Kidney epithelial cell (primary cell): ENCODE measurements around the gene WASHC4. TPM values are rescaled to one million over a fixed set of nuclear protein-coding genes. Genes with fewer than 3 reads are reported as not detected.
A peak's percentile ranks its signal among the peaks of the same experiment; 100 is the strongest.

Experiments
- DNase-seq: peaks from one replicate; pipeline ENCODE4 v3.0.0-alpha.2; 2010; ENCODE audit warnings: low read depth
- H3K27me3 ChIP-seq: 2 replicates; pipeline ENCODE4 v1.6.0; 2011; ENCODE audit warnings: low read length; ENCODE audit not compliant: control insufficient read depth, insufficient read depth
- H3K36me3 ChIP-seq: 2 replicates; pipeline ENCODE4 v1.5.1; 2011; ENCODE audit warnings: low read length; ENCODE audit not compliant: control insufficient read depth, insufficient read depth
- H3K4me3 ChIP-seq: 2 replicates; pipeline ENCODE4 v1.5.1; 2011; ENCODE audit warnings: low read depth, mild to moderate bottlenecking, control low read depth, low read length
- total RNA-seq: library from RNA; depleted of rRNA; stranded (reverse); fragments of >200 nt; gene quantifications from 2 replicates; pipeline ENCODE4 v1.2.3, GENCODE V29; 2015
- TF ChIP-seq, protein P1 (sequence below): IDR thresholded peaks from 2 replicates; pipeline ENCODE4 v1.5.1; 2011; ENCODE audit warnings: mild to moderate bottlenecking, moderate library complexity, low read length, control low read depth, inconsistent platforms; ENCODE audit not compliant: insufficient read depth, poor library complexity, severe bottlenecking

WASHC4 gene
- total RNA-seq, 1 donor from 2014 or later = 61.4 TPM

DNA sequence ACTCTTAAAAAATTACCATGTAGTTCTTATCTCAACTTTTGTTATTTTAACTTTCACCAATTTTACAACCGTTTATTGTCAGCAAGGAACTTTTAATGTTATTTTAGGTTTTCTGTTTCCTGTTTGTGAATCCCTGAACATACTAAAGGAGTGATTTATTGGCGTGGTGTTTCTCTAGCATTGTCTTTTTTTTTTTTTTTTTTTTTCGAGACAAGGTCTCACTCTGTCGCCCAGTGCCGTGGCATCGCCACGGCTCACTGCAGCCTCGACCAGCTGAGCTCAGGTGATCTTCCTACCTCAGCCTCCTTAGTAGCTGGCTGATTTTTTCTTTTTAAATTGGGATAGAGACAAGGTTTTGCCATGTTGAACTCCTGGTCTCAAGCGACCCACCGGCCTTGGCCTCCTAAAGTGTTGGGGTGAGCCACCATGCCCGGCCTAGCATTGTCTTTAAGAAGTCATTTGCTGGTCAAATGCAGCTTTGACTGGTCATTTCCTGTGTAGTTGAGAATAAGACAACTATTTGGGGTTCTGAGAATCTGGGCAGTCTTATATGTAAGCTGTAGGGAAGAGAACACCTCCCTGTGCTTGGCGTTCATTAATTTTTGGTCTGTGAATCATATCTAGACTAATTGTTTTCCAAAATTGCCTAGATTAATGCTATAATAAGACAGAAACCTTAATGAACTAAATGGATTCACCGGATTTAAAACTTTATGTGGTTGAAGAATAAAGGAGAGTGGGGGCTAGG is 2.1 kb downstream of the WASHC4 start:
- H3K36me3 ChIP-seq = no peaks in the 10 kb centered on the region
- no peaks in the 10 kb centered on the region for H3K27me3 ChIP-seq
- no peak for DNase-seq
- peak overlapping the region; percentile 36 for H3K4me3 ChIP-seq
- TF ChIP-seq, protein P1, sequence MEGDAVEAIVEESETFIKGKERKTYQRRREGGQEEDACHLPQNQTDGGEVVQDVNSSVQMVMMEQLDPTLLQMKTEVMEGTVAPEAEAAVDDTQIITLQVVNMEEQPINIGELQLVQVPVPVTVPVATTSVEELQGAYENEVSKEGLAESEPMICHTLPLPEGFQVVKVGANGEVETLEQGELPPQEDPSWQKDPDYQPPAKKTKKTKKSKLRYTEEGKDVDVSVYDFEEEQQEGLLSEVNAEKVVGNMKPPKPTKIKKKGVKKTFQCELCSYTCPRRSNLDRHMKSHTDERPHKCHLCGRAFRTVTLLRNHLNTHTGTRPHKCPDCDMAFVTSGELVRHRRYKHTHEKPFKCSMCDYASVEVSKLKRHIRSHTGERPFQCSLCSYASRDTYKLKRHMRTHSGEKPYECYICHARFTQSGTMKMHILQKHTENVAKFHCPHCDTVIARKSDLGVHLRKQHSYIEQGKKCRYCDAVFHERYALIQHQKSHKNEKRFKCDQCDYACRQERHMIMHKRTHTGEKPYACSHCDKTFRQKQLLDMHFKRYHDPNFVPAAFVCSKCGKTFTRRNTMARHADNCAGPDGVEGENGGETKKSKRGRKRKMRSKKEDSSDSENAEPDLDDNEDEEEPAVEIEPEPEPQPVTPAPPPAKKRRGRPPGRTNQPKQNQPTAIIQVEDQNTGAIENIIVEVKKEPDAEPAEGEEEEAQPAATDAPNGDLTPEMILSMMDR = no peak

- Histone ChIP-seq H3K36me3 (no peaks in the 10 kb centered on the region), H3K27me3 (no peaks in the 10 kb centered on the region), H3K4me3 (no peak overlapping the region)
- no peak for DNase-seq
- TF ChIP-seq, protein P1 = no peak
Measured at GRCh38 chr12:105110851-105111250, 3.3 kb downstream of the WASHC4 start.

GRCh38 chr12:105113094-105113493 is 5.6 kb downstream of the WASHC4 start:
- no peak overlapping the region for H3K4me3 ChIP-seq
- no peaks in the 10 kb centered on the region for H3K27me3 ChIP-seq
- TF ChIP-seq, protein P1 = no peak
- no peaks in the 10 kb centered on the region for H3K36me3 ChIP-seq
- no peak for DNase-seq

GRCh38 chr12:105116969-105117368 is 9.4 kb downstream of the WASHC4 start:
- H3K4me3 ChIP-seq = no peak overlapping the region
- no peaks in the 10 kb centered on the region for H3K27me3 ChIP-seq
- DNase-seq = no peak
- TF ChIP-seq, protein P1 = no peak
- H3K36me3 ChIP-seq = no peaks in the 10 kb centered on the region

- no peaks in the 10 kb centered on the region for H3K36me3 ChIP-seq
- TF ChIP-seq, protein P1 = no peak
- no peak overlapping the region for H3K4me3 ChIP-seq
- no peak for DNase-seq
- H3K27me3 ChIP-seq = no peaks in the 10 kb centered on the region
Measured at GRCh38 chr12:105120551-105120950, 13.0 kb downstream of the WASHC4 start.

DNA sequence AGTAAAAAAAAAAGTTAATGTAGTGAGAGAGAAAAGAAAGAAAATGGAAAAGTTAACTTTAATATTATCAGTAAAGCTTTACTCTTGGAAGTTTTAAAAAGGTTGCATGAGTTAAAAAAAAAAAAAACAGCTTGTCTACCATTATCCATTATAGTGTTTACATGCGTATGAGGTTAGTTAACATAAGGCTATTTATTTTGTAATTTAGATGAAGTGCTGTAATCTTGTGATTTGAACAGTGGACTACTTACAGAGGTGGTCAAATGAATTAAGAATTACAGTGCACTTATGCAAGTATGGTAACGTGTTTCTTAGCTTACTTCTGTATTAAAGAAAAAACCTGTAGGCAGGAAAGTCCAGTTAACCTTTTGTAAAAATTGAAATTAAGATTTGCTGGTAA is 30.7 kb downstream of the WASHC4 start:
- no peak overlapping the region for H3K4me3 ChIP-seq
- DNase-seq = no peak
- no peaks in the 10 kb centered on the region for H3K36me3 ChIP-seq
- TF ChIP-seq, protein P1 = no peak
- H3K27me3 ChIP-seq = no peaks in the 10 kb centered on the region
